Fibroblast of lung (primary cell): Measurements from ENCODE around the gene NUDT21. TPM values are rescaled to one million over a fixed set of nuclear protein-coding genes. Genes with fewer than 3 reads are reported as not detected.
A peak's percentile ranks its signal among the peaks of the same experiment; 100 is the strongest.

Source experiments
- DNase-seq, 2 donors: peaks; one replicate each; pipeline versions ENCODE4 v3.0.0 to v3.0.0-alpha.2; 2010; ENCODE audit warnings: low read depth in 2 of 2
- H2AFZ ChIP-seq: 2 replicates; pipeline ENCODE4 v1.5.1; 2012; ENCODE audit warnings: low read length, control low read depth, inconsistent platforms
- H3K27ac ChIP-seq: 2 replicates; pipeline ENCODE4 v1.5.1; 2011; ENCODE audit warnings: low read length, control low read depth; ENCODE audit not compliant: insufficient read depth
- H3K27me3 ChIP-seq: 2 replicates; pipeline ENCODE4 v1.5.1; 2011; ENCODE audit warnings: mild to moderate bottlenecking, low read length; ENCODE audit not compliant: control insufficient read depth, insufficient read depth
- H3K36me3 ChIP-seq: 2 replicates; pipeline ENCODE4 v1.5.1; 2011; ENCODE audit warnings: low read length; ENCODE audit not compliant: control insufficient read depth, insufficient read depth
- H3K4me1 ChIP-seq: 2 replicates; pipeline ENCODE4 v1.5.1; 2011; ENCODE audit warnings: low read length; ENCODE audit not compliant: control insufficient read depth, insufficient read depth; ENCODE audit errors: extremely low read depth
- H3K4me2 ChIP-seq: 2 replicates; pipeline ENCODE4 v1.5.1; 2011; ENCODE audit warnings: low read length, control low read depth; ENCODE audit not compliant: insufficient read depth; ENCODE audit errors: extremely low read depth
- H3K4me3 ChIP-seq, 4 experiments: fragments of 200-600 bp in 1 of 4; sonication (generic) in 1 of 4; replicated peaks in 1 of 4; 2 replicates each; pipeline ENCODE4 v1.5.1; 2011 to 2016; ENCODE audit warnings: low read length in 4 of 4, low read depth in 3 of 4, mild to moderate bottlenecking in 3 of 4, control low read depth in 2 of 4, inconsistent platforms in 1 of 4, mixed read lengths in 1 of 4; ENCODE audit not compliant: insufficient read depth in 1 of 4; ENCODE audit errors: control extremely low read depth in 1 of 4
- H3K79me2 ChIP-seq: 2 replicates; pipeline ENCODE4 v1.5.1; 2012; ENCODE audit warnings: mild to moderate bottlenecking, low read length, inconsistent platforms; ENCODE audit not compliant: control insufficient read depth, insufficient read depth
- H3K9ac ChIP-seq: 2 replicates; pipeline ENCODE4 v1.5.1; 2011; ENCODE audit warnings: mild to moderate bottlenecking, low read length, control low read depth; ENCODE audit not compliant: insufficient read depth
- H3K9me3 ChIP-seq: 2 replicates; pipeline ENCODE4 v1.5.1; 2012; ENCODE audit warnings: low read depth, low read length; ENCODE audit not compliant: control insufficient read depth, insufficient read depth
- H4K20me1 ChIP-seq: 2 replicates; pipeline ENCODE4 v1.5.1; 2011; ENCODE audit warnings: low read length; ENCODE audit not compliant: control insufficient read depth, insufficient read depth; ENCODE audit errors: extremely low read depth
- CTCF ChIP-seq, 2 donors: IDR thresholded peaks in 1 of 2; conservative IDR thresholded peaks in 1 of 2; 1 replicate in 1 of 2; 2 replicates in 1 of 2; pipeline ENCODE4 v1.5.1; 2011 to 2012; ENCODE audit warnings: low read length in 2 of 2, control low read depth in 1 of 2, inconsistent platforms in 1 of 2, low read depth in 1 of 2, mild to moderate bottlenecking in 1 of 2
- EZH2 ChIP-seq: IDR thresholded peaks from 2 replicates; pipeline ENCODE4 v1.5.1; 2012; ENCODE audit warnings: low read length, control low read depth, mild to moderate bottlenecking; ENCODE audit errors: missing control alignments
- polyA plus RNA-seq, 2 donors: library from polyadenylated mRNA; depleted of rRNA in 1 of 2; stranded (reverse) in 1 of 2; unstranded in 1 of 2; fragments of >200 nt; gene quantifications; 2 replicates each; pipeline ENCODE4 v1.2.1, GENCODE V29; 2011 to 2012; ENCODE audit warnings: missing spikeins in 1 of 2
- total RNA-seq: library from RNA; depleted of rRNA; stranded (reverse); fragments of >200 nt; gene quantifications from 2 replicates; pipeline ENCODE4 v1.2.1, GENCODE V29; 2014

Gene NUDT21
- total and polyA plus RNA-seq, 2 donors (not counting 1 experiment from before 2014, with no cell fraction given) = 69.9 to 132 TPM

GRCh38 chr16:56450275-56450985, 702 bp downstream of the NUDT21 start:
- no peak for TF ChIP-seq CTCF (conservative IDR thresholded peaks at IDR 0.05 in 1 of 2, IDR thresholded peaks at IDR 0.05 in 1 of 2; ENCODE audit: low read depth in 1 of 2, low read length in 2 of 2)
- TF ChIP-seq EZH2 = no peak
- H2AFZ ChIP-seq = no peak overlapping the region
- H3K27me3 ChIP-seq = no peaks in the 10 kb centered on the region
- no peaks in the 10 kb centered on the region for H3K9me3 ChIP-seq
- peak; percentile 9 to 12 for DNase-seq
- H3K79me2 ChIP-seq = peaks cover 70% of the 10 kb centered on the region
- no peaks in the 10 kb centered on the region for H4K20me1 ChIP-seq
- H3K36me3 ChIP-seq = peaks cover 3% of the 10 kb centered on the region
- H3K27ac ChIP-seq = peak overlapping the region; percentile 71
- peak overlapping the region; percentile 68 to 94 (median 79) for H3K4me3 ChIP-seq
- H3K4me2 ChIP-seq = peak overlapping the region; percentile 98
- H3K9ac ChIP-seq = peak overlapping the region; percentile 66
- peaks cover 3% of the 10 kb centered on the region for H3K4me1 ChIP-seq

DNA sequence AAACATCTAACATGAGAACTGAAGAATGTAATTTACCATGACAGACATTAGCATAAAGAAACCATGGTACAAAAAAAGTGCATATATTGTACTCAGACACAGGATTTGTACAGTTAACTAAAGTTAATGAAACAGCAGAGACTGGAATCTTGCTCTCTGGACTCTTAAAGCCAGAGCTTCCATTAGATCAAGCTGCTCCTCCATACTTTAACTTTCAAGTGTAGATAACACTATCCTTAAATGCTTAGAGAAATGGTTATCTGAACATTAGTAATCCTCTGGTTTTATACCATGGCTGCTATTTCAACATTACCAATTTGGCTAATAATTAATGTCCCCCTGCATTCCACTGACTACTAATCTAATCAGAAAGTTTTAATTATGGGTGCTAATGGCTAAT, 3.1 kb downstream of the NUDT21 start:
- H3K9ac ChIP-seq = no peak overlapping the region
- H3K27ac ChIP-seq = no peak overlapping the region
- H3K4me3 ChIP-seq = no peak overlapping the region
- H3K9me3 ChIP-seq = no peaks in the 10 kb centered on the region
- no peaks in the 10 kb centered on the region for H4K20me1 ChIP-seq
- no peak overlapping the region for H2AFZ ChIP-seq
- peak overlapping the region; percentile 2 for H3K4me2 ChIP-seq
- no peaks in the 10 kb centered on the region for H3K27me3 ChIP-seq
- TF ChIP-seq EZH2 (no peak), CTCF (conservative IDR thresholded peaks at IDR 0.05 in 1 of 2, IDR thresholded peaks at IDR 0.05 in 1 of 2; ENCODE audit: low read depth in 1 of 2, low read length in 2 of 2) (no peak)
- peaks cover 62% of the 10 kb centered on the region for H3K79me2 ChIP-seq
- DNase-seq = no peak
- H3K36me3 ChIP-seq = no peaks in the 10 kb centered on the region
- peaks cover 3% of the 10 kb centered on the region for H3K4me1 ChIP-seq

GRCh38 chr16:56447286-56447685, 3.8 kb downstream of the NUDT21 start:
- Histone ChIP-seq H3K79me2 (peaks cover 55% of the 10 kb centered on the region), H3K9ac (no peak overlapping the region), H3K4me2 (no peak overlapping the region), H3K27ac (no peak overlapping the region), H4K20me1 (no peaks in the 10 kb centered on the region), H3K27me3 (no peaks in the 10 kb centered on the region), H2AFZ (no peak overlapping the region), H3K4me3 (no peak overlapping the region), H3K36me3 (no peaks in the 10 kb centered on the region), H3K4me1 (peaks cover 3% of the 10 kb centered on the region), H3K9me3 (no peaks in the 10 kb centered on the region)
- TF ChIP-seq CTCF (conservative IDR thresholded peaks at IDR 0.05 in 1 of 2, IDR thresholded peaks at IDR 0.05 in 1 of 2; ENCODE audit: low read depth in 1 of 2, low read length in 2 of 2) = no peak
- no peak for TF ChIP-seq EZH2
- no peak for DNase-seq
